K562 (cell line): ENCODE data around the gene MPRIP. TPM values are rescaled to one million over a fixed set of nuclear protein-coding genes. Genes with fewer than 3 reads are reported as not detected.

ENCODE experiments used
- ATAC-seq: fragments of 200-7000 bp; cut with Tn5 transposase; 3 replicates; pipeline ENCODE4 v1.9.1; 2020; ENCODE audit warnings: moderate library complexity
- BruUV-seq: library from RNA; stranded (reverse); fragments of 400-500 nt; replicated peaks from 2 replicates; lab custom pipeline; 2021; lab: Mats Ljungman, UMichigan
- CTCF ChIA-PET: fragments of 300-600 bp; formaldehyde crosslinking; extraction: SDS; loops from one replicate; lab custom pipeline; 2021; ENCODE audit warnings: low intra/inter-chr PET ratio; lab: Yijun Ruan, JAX
- POLR2A ChIA-PET: fragments of 300-600, 350-650 bp; sonication (Branson Sonifier 250); formaldehyde crosslinking; extraction: SDS; loops from one replicate; lab custom pipeline; 2021; ENCODE audit warnings: antibody characterized with exemption, inconsistent platforms; lab: Yijun Ruan, JAX
- DNase-seq, 4 experiments: peaks; one replicate each; pipeline versions ENCODE4 v3.0.0 to v3.0.0-alpha.2; 2011 to 2018; ENCODE audit warnings: low spot score in 3 of 4, mixed read lengths in 3 of 4; ENCODE audit errors: extremely low read depth in 1 of 4
- FAIRE-seq: peaks from 2 replicates; lab custom pipeline; 2011; peaks lifted over from hg19 to GRCh38; lab: Jason Lieb, UNC
- H2AFZ ChIP-seq: 2 replicates; pipeline ENCODE4 v1.6.0; 2011; ENCODE audit warnings: low read depth, low read length, control low read depth, inconsistent platforms
- H3K27ac ChIP-seq: fragments of 200-600 bp; 3 replicates; pipeline ENCODE4 v1.8.0; 2011; ENCODE audit warnings: low read depth, mild to moderate bottlenecking, control low read depth, inconsistent platforms, low read length, moderate library complexity, mixed read lengths; ENCODE audit errors: extremely low read depth
- H3K27me3 ChIP-seq, 2 experiments: fragments of 300-600 bp in 1 of 2; 2 replicates in 1 of 2; 3 replicates in 1 of 2; pipeline versions ENCODE4 v1.6.0 to v1.8.0; 2011; ENCODE audit warnings: inconsistent platforms in 2 of 2, low read length in 2 of 2, mild to moderate bottlenecking in 1 of 2, mixed read lengths in 1 of 2, moderate library complexity in 1 of 2; ENCODE audit not compliant: control insufficient read depth in 2 of 2, insufficient read depth in 2 of 2
- H3K36me3 ChIP-seq: fragments of 300-600 bp; 3 replicates; pipeline ENCODE4 v1.8.0; 2011; ENCODE audit warnings: mild to moderate bottlenecking, low read length, inconsistent platforms; ENCODE audit not compliant: control insufficient read depth, insufficient read depth
- H3K4me1 ChIP-seq, 2 experiments: fragments of 200-600 bp in 1 of 2; replicated peaks in 1 of 2; 2 replicates in 1 of 2; 3 replicates in 1 of 2; pipeline versions ENCODE4 v1.5.1 to v1.8.0; 2011; ENCODE audit warnings: inconsistent platforms in 2 of 2, low read length in 2 of 2, mild to moderate bottlenecking in 1 of 2, mixed read lengths in 1 of 2, moderate library complexity in 1 of 2; ENCODE audit not compliant: control insufficient read depth in 2 of 2, insufficient read depth in 2 of 2
- H3K4me2 ChIP-seq: 2 replicates; pipeline ENCODE4 v1.6.1; 2011; ENCODE audit warnings: low read length, control low read depth, inconsistent platforms, mixed read lengths; ENCODE audit not compliant: insufficient read depth
- H3K4me3 ChIP-seq: fragments of 200-600 bp; sonication (generic), shearing (Covaris generic); 2 replicates; pipeline ENCODE4 v1.5.1; 2016; ENCODE audit warnings: control low read depth, inconsistent platforms
- H3K79me2 ChIP-seq: fragments of 200-600 bp; 3 replicates; pipeline ENCODE4 v1.8.0; 2011; ENCODE audit warnings: low read length, inconsistent platforms; ENCODE audit not compliant: control insufficient read depth, insufficient read depth
- H3K9ac ChIP-seq, 2 experiments: 2 replicates each; pipeline versions ENCODE4 v1.6.0 to v1.6.1; 2011; ENCODE audit warnings: low read depth in 2 of 2, low read length in 2 of 2, control low read depth in 1 of 2, inconsistent platforms in 1 of 2, mild to moderate bottlenecking in 1 of 2, mixed read lengths in 1 of 2; ENCODE audit not compliant: insufficient read depth in 1 of 2
- H3K9me1 ChIP-seq: one replicate; pipeline ENCODE4 v1.6.0; 2011; ENCODE audit warnings: inconsistent platforms, mild to moderate bottlenecking, low read length, moderate library complexity; ENCODE audit not compliant: control insufficient read depth, insufficient read depth
- H3K9me3 ChIP-seq: replicated peaks from 2 replicates; pipeline ENCODE4 v1.5.1; 2011; ENCODE audit warnings: low read depth, low read length, inconsistent platforms; ENCODE audit not compliant: control insufficient read depth, insufficient read depth
- H4K20me1 ChIP-seq: replicated peaks from 2 replicates; pipeline ENCODE4 v1.6.1; 2011; ENCODE audit warnings: low read length, inconsistent platforms, mixed read lengths; ENCODE audit not compliant: control insufficient read depth, insufficient read depth
- GABPB1 ChIP-seq: sonication (generic); formaldehyde crosslinking; IDR thresholded peaks from 2 replicates; pipeline ENCODE4 v1.8.0; 2022; ENCODE audit warnings: mild to moderate bottlenecking, missing genetic modification reagents
- HBP1 ChIP-seq: fragments of 450-650 bp; formaldehyde crosslinking; IDR thresholded peaks from 2 replicates; pipeline ENCODE4 v1.4.0; 2022; ENCODE audit warnings: missing genetic modification characterization
- SMARCB1 ChIP-seq: IDR thresholded peaks from 2 replicates; pipeline ENCODE4 v1.6.1; 2011; ENCODE audit warnings: improper control_type of control experiment, low read depth; ENCODE audit not compliant: insufficient read length
- ZBTB1 ChIP-seq: sonication (generic); formaldehyde crosslinking; IDR thresholded peaks from 2 replicates; pipeline ENCODE4 v1.8.1; 2023; ENCODE audit warnings: missing genetic modification reagents, low read depth, mild to moderate bottlenecking, borderline replicate concordance
- ZNF696 ChIP-seq: fragments of 250-450 bp; sonication (Bioruptor Pico); conservative IDR thresholded peaks from 2 replicates; pipeline ENCODE4 v1.4.0; 2020; ENCODE audit warnings: mild to moderate bottlenecking, moderate library complexity
- WGBS: fragments of 100-300 bp; shearing (Covaris generic); methylation state at CpG from one replicate; pipeline ENCODE4 v1.1.6; 2016; ENCODE audit warnings: low coverage, mixed read lengths; ENCODE audit not compliant: insufficient coverage; ENCODE audit errors: missing lambda C conversion rate; 5-methylcytosine and 5-hydroxymethylcytosine counted together
- in situ Hi-C: fragments of 300-500 bp; cut with MboI; formaldehyde crosslinking; loops from 4 replicates; pipeline ENCODE4 v1.15.0; 2018; ENCODE audit warnings: inconsistent platforms, mixed read lengths
- intact Hi-C: fragments of 100-400 bp; cut with micrococcal nuclease; formaldehyde crosslinking; loops from 2 replicates; pipeline ENCODE4 v1.14.2; 2022
- polyA plus RNA-seq, 8 experiments: library from polyadenylated mRNA; depleted of rRNA in 4 of 8; stranded (reverse) in 5 of 8; unstranded in 3 of 8; fragments of >200 nt; fragmentation: Nextera tagmentation in 2 of 8; fragmentation: Illumina TruSeq in 1 of 8; extraction: Ambion mirVana in 2 of 8; extraction: Trizol in 1 of 8; gene quantifications; 2 replicates each; pipeline versions ENCODE4 v1.2.1 to v1.2.3, GENCODE V29; 2011 to 2014; ENCODE audit warnings: inconsistent platforms in 1 of 8, missing spikeins in 1 of 8
- total RNA-seq, 7 experiments: library from RNA; depleted of rRNA in 6 of 7; stranded (reverse); fragments of >200 nt in 6 of 7; fragmentation: Illumina TruSeq in 2 of 7; extraction: Trizol in 2 of 7; gene quantifications; 2 replicates each; pipeline versions ENCODE4 v1.2.1 to v1.2.3, GENCODE V29; 2011 to 2021; ENCODE audit warnings: low replicate concordance in 1 of 7

Gene MPRIP
- total and polyA plus RNA-seq, 9 of the 15 experiments (the other 6 are each of a cell fraction or from before 2014, with no cell fraction given), result 10.0 to 72.6 (median 30.1) TPM

GRCh38 chr17:17141279-17141678 lies 99.0 kb downstream of the MPRIP start:
- Histone ChIP-seq H2AFZ (no peak overlapping the region), H3K27ac (no peak overlapping the region), H3K9ac (no peak overlapping the region), H4K20me1 (no peaks in the 10 kb centered on the region), H3K9me1 (no peaks in the 10 kb centered on the region), H3K36me3 (peaks cover 20% of the 10 kb centered on the region; the same call in 1 of the 3 replicates), H3K4me3 (no peak overlapping the region), H3K27me3 (no peaks in the 10 kb centered on the region), H3K4me2 (no peak overlapping the region), H3K79me2 (no peaks in the 10 kb centered on the region), H3K9me3 (no peaks in the 10 kb centered on the region)
- POLR2A ChIA-PET, result interaction anchor here (0.6 to 1.4 kb wide), 3 partner anchors 12 to 63 kb away, joined by 3 read pairs; no protein-coding TSS in a partner anchor
- FAIRE-seq (no peak), DNase-seq (no peak)
- CTCF ChIA-PET, result interaction anchor here (0.6 to 1.4 kb wide), 2 partner anchors 172 to 465 kb away, joined by 4 read pairs; no protein-coding TSS in a partner anchor
- TF ChIP-seq ZNF696 (CRISPR knock-in tag) (no peak), HBP1 (CRISPR knock-in tag) (no peak), ZBTB1 (no peak), GABPB1 (CRISPR knock-in tag) (no peak), SMARCB1 (no peak)
- TF ChIP-seq, all 486 proteins: peak for 0
- in situ Hi-C loops (no loop called here), intact Hi-C loops (loop anchor here (5.0 to 10.0 kb wide), 2 partner anchors 139 to 174 kb away; no protein-coding TSS in a partner anchor)
- H3K4me1 ChIP-seq, result peaks cover 0 to 7% of the 10 kb centered on the region in 2 experiments; a peak in 1 of 5 replicates
- no TSS peak for BruUV-seq
- no peak for ATAC-seq
- 80% methylated on average over 2 of the region's 12 CpGs for WGBS
